Prostate gland (tissue), 2 donors: ENCODE data around the gene MTHFD2.

Experiments used
- POLR2AphosphoS5 ChIP-seq: sonication (generic); formaldehyde crosslinking; IDR thresholded peaks from one replicate; pipeline ENCODE4 v1.6.1; 2017; ENCODE audit warnings: antibody characterized with exemption
- TF ChIP-seq, protein P1 (sequence below), 4 experiments: fragments of 200-600 bp in 2 of 4; fragments of 450-650 bp in 2 of 4; sonication (generic) in 2 of 4; IDR thresholded peaks; 1 replicate in 3 of 4; 2 replicates in 1 of 4; pipeline ENCODE4 v1.5.1; 2016 to 2019; ENCODE audit warnings: antibody characterized with exemption in 4 of 4, mild to moderate bottlenecking in 2 of 4, moderate library complexity in 2 of 4

DNA sequence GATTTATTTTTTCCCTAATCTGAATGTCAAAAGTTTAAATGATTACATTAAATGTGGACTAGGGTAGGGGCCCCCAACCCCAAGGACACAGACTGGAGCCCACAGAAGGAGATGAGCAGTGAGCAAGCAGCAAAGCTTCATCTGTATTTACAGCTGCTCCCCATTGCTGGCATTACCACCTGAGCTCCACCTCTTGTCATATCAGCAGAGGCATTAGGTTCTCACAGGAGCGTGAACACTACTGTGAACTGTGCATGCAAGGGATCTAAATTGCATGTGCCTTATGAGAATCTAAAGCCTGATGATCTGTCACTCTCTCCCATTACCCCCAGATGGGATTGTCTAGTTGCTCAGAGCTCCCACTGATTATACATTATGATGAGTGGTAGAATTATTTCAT is 23.5 kb upstream of the MTHFD2 start:
- TF ChIP-seq, protein P1, sequence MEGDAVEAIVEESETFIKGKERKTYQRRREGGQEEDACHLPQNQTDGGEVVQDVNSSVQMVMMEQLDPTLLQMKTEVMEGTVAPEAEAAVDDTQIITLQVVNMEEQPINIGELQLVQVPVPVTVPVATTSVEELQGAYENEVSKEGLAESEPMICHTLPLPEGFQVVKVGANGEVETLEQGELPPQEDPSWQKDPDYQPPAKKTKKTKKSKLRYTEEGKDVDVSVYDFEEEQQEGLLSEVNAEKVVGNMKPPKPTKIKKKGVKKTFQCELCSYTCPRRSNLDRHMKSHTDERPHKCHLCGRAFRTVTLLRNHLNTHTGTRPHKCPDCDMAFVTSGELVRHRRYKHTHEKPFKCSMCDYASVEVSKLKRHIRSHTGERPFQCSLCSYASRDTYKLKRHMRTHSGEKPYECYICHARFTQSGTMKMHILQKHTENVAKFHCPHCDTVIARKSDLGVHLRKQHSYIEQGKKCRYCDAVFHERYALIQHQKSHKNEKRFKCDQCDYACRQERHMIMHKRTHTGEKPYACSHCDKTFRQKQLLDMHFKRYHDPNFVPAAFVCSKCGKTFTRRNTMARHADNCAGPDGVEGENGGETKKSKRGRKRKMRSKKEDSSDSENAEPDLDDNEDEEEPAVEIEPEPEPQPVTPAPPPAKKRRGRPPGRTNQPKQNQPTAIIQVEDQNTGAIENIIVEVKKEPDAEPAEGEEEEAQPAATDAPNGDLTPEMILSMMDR (IDR thresholded peaks at IDR 0.05): no peak
- no peak for TF ChIP-seq POLR2AphosphoS5
